GM18517 (cell line): ENCODE results near the gene WNK2.
"Not testable (repeated sequence)": the region's sequence is repeated elsewhere in the genome, so short reads cannot be mapped to it uniquely, and the experiment has no call there.

Experiments used
- ATAC-seq: cut with Tn5 transposase; IDR thresholded peaks from one replicate; pipeline ENCODE4 v1.9.1; 2021; ENCODE audit warnings: mild to moderate bottlenecking, moderate library complexity; ENCODE audit not compliant: unreplicated experiment

The WNK2 gene

DNA sequence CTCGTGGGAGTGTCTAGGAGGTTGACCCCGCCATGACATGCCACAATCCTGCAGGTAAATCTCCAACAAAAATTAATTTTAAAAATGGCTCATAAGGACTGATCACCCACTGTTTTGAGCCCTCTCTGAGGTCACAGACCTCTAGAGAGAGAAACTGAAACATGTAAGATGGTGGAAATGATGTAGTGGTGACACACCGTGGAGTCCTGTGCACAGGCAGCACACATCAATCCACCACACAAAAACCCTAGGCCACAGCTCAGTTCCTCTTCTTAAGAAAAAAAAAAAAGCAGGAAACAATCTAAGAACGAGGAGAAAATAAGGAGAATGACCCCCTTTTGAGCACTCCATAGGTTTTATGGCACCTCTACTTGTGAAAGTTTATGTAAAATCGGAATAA is 173.7 kb downstream of the WNK2 start:
- no peak for ATAC-seq

DNA sequence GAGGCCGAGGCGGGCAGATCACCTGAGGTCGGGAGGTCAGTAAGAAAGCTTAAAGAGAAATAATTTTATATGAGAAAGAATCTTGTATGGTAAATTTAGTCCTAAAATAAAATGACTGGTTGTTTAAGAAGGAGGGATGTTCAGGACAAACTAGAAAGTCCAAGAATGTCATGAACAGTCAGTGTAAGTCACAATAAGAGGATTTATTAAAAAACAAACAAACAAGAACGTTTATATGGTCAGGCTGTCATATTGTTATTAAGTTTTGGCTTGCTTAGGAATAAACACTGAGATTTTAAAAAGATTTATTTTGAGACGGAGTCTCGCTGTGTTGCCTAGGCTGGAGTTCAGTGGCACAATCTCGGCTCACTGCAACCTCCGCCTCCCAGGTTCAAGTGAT is 176.0 kb downstream of the WNK2 start:
- not testable (repeated sequence) for ATAC-seq

DNA sequence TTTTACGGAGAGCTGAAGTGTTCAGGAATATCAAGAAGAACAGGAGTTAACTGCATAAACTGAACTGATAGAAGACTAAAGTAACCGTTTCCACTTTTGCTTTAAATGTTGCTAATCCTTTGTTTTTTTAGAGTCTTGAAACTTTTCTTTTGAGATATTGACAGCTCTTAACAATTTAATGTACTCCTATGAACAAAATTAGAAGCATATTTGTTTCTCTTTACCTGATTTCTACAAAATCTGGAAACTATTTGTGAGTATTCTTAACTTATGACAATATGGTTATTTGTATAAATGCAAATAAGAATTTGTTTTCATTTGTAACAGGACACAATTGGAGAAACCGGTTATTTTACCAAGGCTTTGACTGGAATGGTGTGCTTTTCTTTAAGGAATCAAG is 178.1 kb downstream of the WNK2 start:
- ATAC-seq: no peak

DNA sequence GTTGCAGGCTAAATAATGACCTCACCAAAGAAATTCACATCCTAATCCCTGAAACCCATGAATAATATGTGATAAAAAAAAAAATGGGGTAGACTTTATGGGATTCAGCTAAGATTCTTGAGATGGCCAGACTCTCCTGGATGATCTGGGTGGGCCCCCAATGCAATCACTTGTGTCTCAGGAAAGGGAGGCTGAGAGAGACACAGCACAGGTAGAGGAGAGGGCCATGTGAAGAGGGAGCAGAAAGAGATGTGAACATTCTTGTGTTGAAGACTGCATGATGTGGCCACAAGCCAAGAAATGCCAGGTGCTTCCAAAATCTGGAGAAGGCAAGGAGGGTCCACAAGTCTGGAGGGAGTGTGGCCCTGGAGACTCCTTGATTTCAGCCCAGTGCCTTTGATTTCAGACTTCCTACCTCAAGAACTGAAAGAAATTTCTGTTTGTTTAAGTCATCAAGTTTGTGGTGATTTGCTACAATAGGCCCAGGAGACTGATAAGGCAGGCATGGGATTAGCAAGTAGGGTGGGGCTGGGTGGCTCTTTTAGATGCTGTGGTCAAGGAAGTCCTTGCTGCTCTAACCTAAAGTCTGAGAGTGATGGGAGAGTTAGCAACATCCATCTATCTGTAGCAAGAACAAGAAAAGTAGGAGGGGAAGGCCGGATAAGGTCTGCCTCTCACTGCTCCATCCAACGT is 180.9 kb downstream of the WNK2 start:
- no peak for ATAC-seq

DNA sequence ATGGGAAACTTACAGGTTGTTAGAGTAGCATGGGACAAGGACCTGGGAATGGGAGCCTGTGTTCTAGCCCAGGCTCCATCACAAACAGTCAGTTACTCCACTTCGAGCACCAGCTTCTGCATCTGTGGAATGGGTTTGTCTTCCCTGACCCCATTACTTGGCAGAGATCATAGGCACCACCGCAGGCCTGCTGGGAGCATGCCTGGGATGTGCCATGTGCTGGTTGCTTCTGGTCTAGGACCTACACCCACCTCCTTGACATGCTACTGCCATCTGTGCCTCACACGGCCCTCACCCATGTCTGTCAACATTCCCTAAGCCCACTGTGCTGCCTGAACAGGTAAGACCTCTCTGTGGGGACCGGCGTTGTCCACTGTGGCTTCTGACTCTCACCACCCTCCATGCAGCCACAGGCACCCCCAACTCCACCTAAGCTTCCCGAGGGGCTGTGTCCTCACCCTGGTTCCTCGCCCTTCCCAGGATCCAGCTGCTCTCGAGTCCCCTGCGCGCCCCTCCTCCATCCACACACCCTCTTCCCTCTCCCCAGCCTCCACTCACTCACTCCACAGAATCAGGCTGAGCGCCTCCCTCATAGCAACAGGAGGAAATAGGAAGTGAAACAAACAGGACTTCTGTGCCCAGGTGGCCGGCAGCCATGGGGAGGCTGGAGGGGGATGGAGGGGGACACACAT is 181.6 kb downstream of the WNK2 start:
- no peak for ATAC-seq

DNA sequence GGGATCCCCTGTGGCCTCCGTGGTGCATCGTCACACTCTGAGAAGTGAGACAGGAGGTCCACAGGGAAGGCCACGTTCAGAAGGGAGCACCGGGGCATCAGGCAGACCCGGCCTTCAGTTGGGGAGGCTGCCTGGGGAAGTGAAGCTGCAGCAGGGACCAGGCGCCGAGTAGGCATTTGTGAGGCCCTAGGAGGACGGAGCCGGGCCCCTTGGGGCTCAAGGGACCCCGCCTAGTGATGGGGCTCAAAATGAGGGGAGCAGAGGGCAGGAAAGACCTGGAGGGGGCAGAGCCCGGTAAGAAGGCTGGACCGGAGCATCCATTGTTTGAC is 182.1 kb downstream of the WNK2 start:
- no peak for ATAC-seq

DNA sequence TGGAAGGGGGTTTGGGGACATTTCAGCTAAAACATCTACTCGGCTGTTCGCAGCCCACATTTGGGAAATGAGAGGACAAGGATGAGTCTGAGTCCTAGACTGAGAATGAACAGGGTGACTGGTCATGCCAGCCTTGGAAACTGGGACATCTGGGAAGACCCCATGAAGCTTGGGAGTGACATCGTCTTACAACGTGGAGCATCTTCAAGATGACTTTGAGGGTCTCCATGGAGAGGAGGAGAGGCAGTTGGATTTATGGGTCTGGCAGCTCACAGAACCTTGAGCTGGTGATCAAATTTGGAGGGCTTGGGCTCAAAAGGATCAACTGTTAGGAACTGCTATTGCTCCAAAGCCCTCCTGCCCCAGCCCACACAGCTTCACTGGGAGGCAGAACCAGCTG is 182.5 kb downstream of the WNK2 start:
- not testable (repeated sequence) for ATAC-seq

DNA sequence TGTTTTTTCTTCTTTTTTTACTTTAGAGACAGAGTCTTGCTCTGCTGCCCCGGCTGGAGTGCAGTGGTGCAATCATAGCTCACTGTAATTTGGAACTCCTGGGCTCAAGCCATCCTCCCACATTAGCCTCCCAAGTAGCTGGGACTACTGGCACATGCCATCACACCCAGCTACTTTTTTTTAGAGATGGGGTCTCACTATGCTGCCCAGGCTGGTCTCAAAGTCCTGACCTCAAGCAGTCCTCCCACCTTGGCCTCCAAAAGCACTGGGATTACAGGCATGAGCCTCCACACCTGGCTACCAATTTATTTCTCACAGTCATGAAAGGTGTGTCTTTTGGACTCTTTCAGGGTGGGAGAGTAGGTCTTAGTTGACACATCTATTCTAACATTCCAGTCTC is 184.5 kb downstream of the WNK2 start:
- no peak for ATAC-seq

DNA sequence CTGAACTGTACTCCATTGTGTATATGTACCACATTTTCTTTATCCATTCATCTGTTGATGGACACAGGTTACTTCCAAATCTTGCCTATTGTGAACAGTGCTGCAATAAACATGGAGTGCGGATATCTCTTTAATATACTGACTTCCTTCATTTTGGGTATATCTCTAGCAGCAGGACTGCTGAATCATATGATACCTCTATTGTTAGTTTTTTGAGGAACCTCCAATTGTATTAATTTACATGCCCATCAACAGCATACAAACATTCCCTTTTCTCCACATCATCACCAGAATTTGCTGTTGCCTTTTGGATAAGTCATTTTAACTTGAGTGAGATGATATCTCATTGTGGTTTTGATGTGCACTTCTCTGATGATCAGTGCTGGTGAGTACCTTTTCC is 185.7 kb downstream of the WNK2 start:
- no peak for ATAC-seq
